ENCODE data around the gene CCT6B. TPM values are rescaled to one million over a fixed set of nuclear protein-coding genes. Genes with fewer than 3 reads are reported as not detected.
"Not testable (repeated sequence)": the region's sequence is repeated elsewhere in the genome, so short reads cannot be mapped to it uniquely, and the experiment has no call there.

CCT6B gene
- total and polyA plus RNA-seq, 9 of the 15 experiments (the other 6 are each of a cell fraction or from before 2014, with no cell fraction given) = 0.25 to 0.91 (median 0.58) TPM

GRCh38 chr17:35000965-35001364 is 39.7 kb upstream of the CCT6B start:
- BruUV-seq (replicated peaks); H3K27ac ChIP-seq (ENCODE audit: extremely low read depth, low read depth, low read length); H3K4me3 ChIP-seq; H3K4me2 ChIP-seq (ENCODE audit: insufficient read depth, low read length); FAIRE-seq; H2AFZ ChIP-seq (ENCODE audit: low read depth, low read length); H3K9me1 ChIP-seq (ENCODE audit: control insufficient read depth, insufficient read depth, low read length); H3K27me3 ChIP-seq (ENCODE audit: control insufficient read depth in 2 of 2, insufficient read depth in 2 of 2, low read length in 2 of 2); in situ Hi-C loops (cut with MboI); intact Hi-C loops (cut with micrococcal nuclease); H3K9me3 ChIP-seq (replicated peaks; ENCODE audit: control insufficient read depth, insufficient read depth, low read depth, low read length); H4K20me1 ChIP-seq (replicated peaks; ENCODE audit: control insufficient read depth, insufficient read depth, low read length); H3K79me2 ChIP-seq (ENCODE audit: control insufficient read depth, insufficient read depth, low read length); TF ChIP-seq REST (CRISPR knock-in tag; IDR thresholded peaks at IDR 0.05; ENCODE audit: low read depth); TEAD4 (CRISPR knock-in tag; IDR thresholded peaks at IDR 0.05; ENCODE audit: borderline replicate concordance): not testable (repeated sequence)
- POLR2A ChIA-PET = interaction anchor here (0.6 to 2.7 kb wide), 5 partner anchors 8 to 122 kb away, joined by 3 to 8 read pairs (median 4); partner anchors contain the start of gene LIG3
- peaks cover 3 to 11% of the 10 kb centered on the region in 2 experiments; a peak in 3 of 5 replicates for H3K4me1 ChIP-seq (replicated peaks in 1 of 2; ENCODE audit: control insufficient read depth in 2 of 2, insufficient read depth in 2 of 2, low read length in 2 of 2)
- peaks cover 89% of the 10 kb centered on the region for H3K36me3 ChIP-seq (ENCODE audit: control insufficient read depth, insufficient read depth, low read length)
- DNase-seq (ENCODE audit: extremely low read depth in 1 of 4, low spot score in 3 of 4) (peak in 1 of 4 experiments; percentile 40), ATAC-seq (peak; percentile 22)
- 0 out of 4 replicates have a peak overlapping the region, but pooled peaks of 1 of the 2 experiments have one; percentile 51 for H3K9ac ChIP-seq (ENCODE audit: insufficient read depth in 1 of 2, low read depth in 2 of 2, low read length in 2 of 2)
- CTCF ChIA-PET (ENCODE audit: low intra/inter-chr PET ratio) = interaction anchor here (0.6 kb wide), 1 partner anchor 541 kb away, joined by 5 read pairs; no protein-coding TSS in a partner anchor
- 49% methylated on average over 14 of the region's 14 CpGs for WGBS (ENCODE audit: insufficient coverage, low coverage, missing lambda C conversion rate)
- TF ChIP-seq ESRRA (IDR thresholded peaks at IDR 0.05; ENCODE audit: borderline replicate concordance, low read depth) = 0 out of 2 replicates have a peak, but pooled peaks have one; percentile 17
- 0 out of 2 replicates have a peak, but pooled peaks have one; percentile 16 for TF ChIP-seq TCF3 (CRISPR knock-in tag; IDR thresholded peaks at IDR 0.05)
- TF ChIP-seq ADNP (tag; IDR thresholded peaks at IDR 0.05) = peak; percentile 67; the same call in 1 of the 2 replicates
- TF ChIP-seq REST (IDR thresholded peaks at IDR 0.05; ENCODE audit: borderline replicate concordance) = peak; percentile 23; the same call in 1 of the 2 replicates
- peak; percentile 13; the same call in 1 of the 2 replicates for TF ChIP-seq TEAD4 (IDR thresholded peaks at IDR 0.05; ENCODE audit: low read length)
- TF ChIP-seq ATF7 (IDR thresholded peaks at IDR 0.05) = peak; percentile 50; the same call in 1 of the 2 replicates
- TF ChIP-seq HMBOX1 (IDR thresholded peaks at IDR 0.05) = peak; percentile 93
- peak; percentile 62 for TF ChIP-seq ARID1B (IDR thresholded peaks at IDR 0.05)
- peak; percentile 51 for TF ChIP-seq CBFA2T3 (IDR thresholded peaks at IDR 0.05)
- TF ChIP-seq RCOR1 (IDR thresholded peaks at IDR 0.05; ENCODE audit: borderline replicate concordance in 1 of 2, low read depth in 2 of 2, low read length in 2 of 2) = 0 out of 4 replicates have a peak, but pooled peaks of 1 of the 2 experiments have one; percentile 23
- TF ChIP-seq CEBPG (CRISPR knock-in tag; IDR thresholded peaks at IDR 0.05) = peak; percentile 62
- peak; percentile 42 to 56; a peak in 3 of 4 replicates for TF ChIP-seq CEBPG (tag; conservative IDR thresholded peaks at IDR 0.05 in 1 of 2, IDR thresholded peaks at IDR 0.05 in 1 of 2)
- TF ChIP-seq SMARCA4 (IDR thresholded peaks at IDR 0.05) = peak; percentile 24; the same call in 1 of the 2 replicates
